Coronary artery (tissue), 2 donors: ENCODE data around the gene TGFBR2.

Source experiments
- DNase-seq: peaks from one replicate; pipeline ENCODE4 v3.0.0-alpha.2; 2017; ENCODE audit warnings: low spot score
- H3K27ac ChIP-seq, 2 donors: fragments of 200-600 bp; sonication (generic); one replicate each; pipeline ENCODE4 v1.5.1; 2016 to 2019
- H3K4me3 ChIP-seq: fragments of 200-600 bp; sonication (generic); 2 replicates; pipeline ENCODE4 v1.5.1; 2016; ENCODE audit warnings: mild to moderate bottlenecking, moderate library complexity
- TF ChIP-seq, protein P1 (sequence below): fragments of 200-600 bp; sonication (generic); IDR thresholded peaks from one replicate; pipeline ENCODE4 v1.5.1; 2019; ENCODE audit warnings: antibody characterized with exemption

Gene TGFBR2

GRCh38 chr3:30672959-30673358, 66.6 kb downstream of the TGFBR2 start:
- TF ChIP-seq, protein P1, sequence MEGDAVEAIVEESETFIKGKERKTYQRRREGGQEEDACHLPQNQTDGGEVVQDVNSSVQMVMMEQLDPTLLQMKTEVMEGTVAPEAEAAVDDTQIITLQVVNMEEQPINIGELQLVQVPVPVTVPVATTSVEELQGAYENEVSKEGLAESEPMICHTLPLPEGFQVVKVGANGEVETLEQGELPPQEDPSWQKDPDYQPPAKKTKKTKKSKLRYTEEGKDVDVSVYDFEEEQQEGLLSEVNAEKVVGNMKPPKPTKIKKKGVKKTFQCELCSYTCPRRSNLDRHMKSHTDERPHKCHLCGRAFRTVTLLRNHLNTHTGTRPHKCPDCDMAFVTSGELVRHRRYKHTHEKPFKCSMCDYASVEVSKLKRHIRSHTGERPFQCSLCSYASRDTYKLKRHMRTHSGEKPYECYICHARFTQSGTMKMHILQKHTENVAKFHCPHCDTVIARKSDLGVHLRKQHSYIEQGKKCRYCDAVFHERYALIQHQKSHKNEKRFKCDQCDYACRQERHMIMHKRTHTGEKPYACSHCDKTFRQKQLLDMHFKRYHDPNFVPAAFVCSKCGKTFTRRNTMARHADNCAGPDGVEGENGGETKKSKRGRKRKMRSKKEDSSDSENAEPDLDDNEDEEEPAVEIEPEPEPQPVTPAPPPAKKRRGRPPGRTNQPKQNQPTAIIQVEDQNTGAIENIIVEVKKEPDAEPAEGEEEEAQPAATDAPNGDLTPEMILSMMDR, result no peak
- Histone ChIP-seq H3K27ac (peak overlapping the region in 1 of 2 donors; percentile 49), H3K4me3 (no peak overlapping the region)
- no peak for DNase-seq

DNA sequence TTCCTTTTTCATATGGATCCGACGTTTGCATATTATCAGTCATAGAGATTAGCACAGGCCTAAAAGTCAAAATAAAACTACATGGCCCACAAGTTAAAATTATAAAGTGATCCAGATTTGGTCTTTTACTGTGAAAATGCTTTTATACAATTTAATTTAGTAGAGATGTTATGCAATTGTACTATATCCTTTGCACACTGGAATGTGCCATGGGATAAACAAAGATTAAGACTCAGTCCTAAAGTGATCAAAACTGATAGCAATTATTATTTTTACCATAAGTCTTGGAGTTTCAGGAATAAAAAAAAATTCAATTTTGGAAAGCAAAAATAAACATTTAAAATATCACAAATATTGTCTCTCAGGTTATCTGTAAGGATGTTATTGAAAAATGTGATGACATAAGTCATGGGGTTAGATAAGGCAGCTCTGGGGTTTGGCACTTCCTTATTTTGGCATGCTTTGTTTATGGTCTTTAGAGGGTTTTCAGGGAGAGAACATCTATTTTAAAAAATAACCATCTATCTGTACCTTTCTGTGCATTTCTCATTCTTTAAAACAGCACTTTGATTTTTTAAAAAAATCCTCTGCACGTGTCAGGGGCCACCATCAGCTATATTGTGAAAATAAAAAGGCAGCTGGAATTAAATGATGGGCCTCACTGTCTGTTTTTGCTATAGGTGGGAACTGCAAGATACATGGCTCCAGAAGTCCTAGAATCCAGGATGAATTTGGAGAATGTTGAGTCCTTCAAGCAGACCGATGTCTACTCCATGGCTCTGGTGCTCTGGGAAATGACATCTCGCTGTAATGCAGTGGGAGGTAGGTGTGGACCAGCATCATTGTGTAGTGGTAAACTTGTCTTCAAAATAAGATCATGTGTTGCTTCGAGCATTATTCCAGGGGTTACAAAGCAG, 67.3 kb downstream of the TGFBR2 start:
- H3K4me3 ChIP-seq, result no peak overlapping the region
- TF ChIP-seq, protein P1, result no peak
- H3K27ac ChIP-seq, result peak overlapping the region; percentile 38 to 49
- DNase-seq, result no peak

DNA sequence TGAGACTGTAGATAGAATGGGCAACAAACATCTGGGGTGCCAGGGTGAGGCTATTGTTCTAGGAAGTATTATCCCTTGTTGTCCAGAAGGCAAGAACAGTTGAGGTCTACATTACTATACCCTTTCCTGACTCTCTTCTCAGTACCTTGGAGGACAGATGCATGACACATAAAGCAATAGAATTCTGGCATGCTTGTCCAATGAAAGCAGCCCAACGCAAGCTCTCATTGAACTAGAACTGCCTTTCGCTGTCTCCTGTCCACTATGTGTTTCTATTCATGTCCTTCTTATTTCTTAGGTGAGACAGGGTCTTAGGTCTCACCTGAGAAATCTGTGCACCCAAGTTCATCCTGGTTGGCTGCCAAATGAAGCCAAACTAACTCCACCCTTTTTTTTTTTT, 68.6 kb downstream of the TGFBR2 start:
- H3K27ac ChIP-seq, result no peak overlapping the region
- TF ChIP-seq, protein P1, result no peak

GRCh38 chr3:30675774-30676173, 69.4 kb downstream of the TGFBR2 start:
- Histone ChIP-seq H3K27ac (peak overlapping the region in 1 of 2 donors; percentile 20), H3K4me3 (no peak overlapping the region)
- TF ChIP-seq, protein P1, result no peak
- no peak for DNase-seq

More for the DNA sequence above, 68.6 kb downstream of the TGFBR2 start:
- DNase-seq, result no peak
- H3K4me3 ChIP-seq, result no peak overlapping the region

GRCh38 chr3:30676424-30677346, 70.3 kb downstream of the TGFBR2 start:
- no peak for DNase-seq
- Histone ChIP-seq H3K27ac (peak overlapping the region in 1 of 2 donors; percentile 32), H3K4me3 (no peak overlapping the region)
- TF ChIP-seq, protein P1, result no peak

DNA sequence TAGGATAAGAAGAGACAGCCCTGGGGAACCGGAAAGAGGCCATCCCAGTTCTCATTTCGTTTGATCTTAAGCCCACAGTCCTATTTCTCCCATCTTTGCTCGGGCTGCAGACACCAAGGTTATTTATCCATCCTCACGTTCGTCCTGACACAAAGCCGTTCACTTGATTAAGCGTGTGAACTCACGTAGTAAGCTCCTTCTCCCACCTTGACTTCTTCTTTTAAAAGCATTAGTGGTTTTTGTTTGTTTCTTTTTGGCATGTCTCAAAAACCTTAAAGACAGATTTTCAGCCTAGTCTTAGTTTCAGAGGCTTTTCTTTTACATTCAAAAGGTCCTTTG, 70.9 kb downstream of the TGFBR2 start:
- H3K4me3 ChIP-seq, result no peak overlapping the region
- H3K27ac ChIP-seq, result peak overlapping the region in 1 of 2 donors; percentile 32
- no peak for DNase-seq
- TF ChIP-seq, protein P1, result no peak
